ENCODE measurements around the gene RER1. TPM values are rescaled to one million over a fixed set of nuclear protein-coding genes. Genes with fewer than 3 reads are reported as not detected.

Gene RER1
- polyA plus RNA-seq, 1 donor from 2014 or later, result 58.7 TPM

- TF ChIP-seq POLR2AphosphoS5 (IDR thresholded peaks at IDR 0.05) (no peak), SMC3 (conservative IDR thresholded peaks at IDR 0.05; ENCODE audit: poor library complexity) (no peak)
- Histone ChIP-seq H3K9me2 (ENCODE audit: insufficient read depth, low read length) (no peaks in the 10 kb centered on the region), H3K9ac (ENCODE audit: low read length) (no peak overlapping the region), H3F3A (ENCODE audit: insufficient read depth, low read length, poor library complexity, severe bottlenecking) (no peaks in the 10 kb centered on the region), H3K27me3 (ENCODE audit: insufficient read depth, low read depth, low read length) (no peaks in the 10 kb centered on the region), H3K27ac (ENCODE audit: low read length) (no peak overlapping the region), H3K36me3 (ENCODE audit: insufficient read depth, low read length) (no peaks in the 10 kb centered on the region), H4K20me1 (ENCODE audit: insufficient read depth) (no peaks in the 10 kb centered on the region), H3K4me3 (ENCODE audit: low read length) (no peak overlapping the region), H3K9me3 (ENCODE audit: low read length) (no peaks in the 10 kb centered on the region), H3K79me2 (replicated peaks; ENCODE audit: insufficient read depth, low read length) (no peaks in the 10 kb centered on the region), H3K4me2 (ENCODE audit: low read length) (no peak overlapping the region), H2AFZ (ENCODE audit: low read depth, low read length) (no peak overlapping the region)
Measured at GRCh38 chr1:2407991-2408275, 16.3 kb downstream of the RER1 start.

DNA sequence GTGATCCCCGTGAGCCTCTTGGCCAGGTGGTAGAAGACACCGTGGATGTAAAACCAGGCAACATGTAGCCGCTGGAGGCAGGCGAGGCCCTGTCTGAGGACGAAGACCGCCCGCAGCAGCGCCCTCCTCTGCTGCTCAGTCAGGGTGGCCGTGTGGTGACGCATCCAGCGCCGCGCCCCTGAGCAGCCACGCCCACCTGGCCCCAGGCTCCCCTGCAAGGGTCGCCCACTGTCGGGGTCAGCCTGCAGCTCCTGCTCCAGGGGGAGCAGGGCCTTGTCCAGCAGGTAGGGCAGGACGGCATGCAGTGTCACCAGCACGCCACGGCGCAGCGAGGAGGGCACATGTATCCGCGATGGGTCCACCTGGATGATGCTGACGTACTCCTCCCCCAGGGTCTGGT, 16.8 kb downstream of the RER1 start:
- no peaks in the 10 kb centered on the region for H3K9me3 ChIP-seq (ENCODE audit: low read length)
- no peak overlapping the region for H2AFZ ChIP-seq (ENCODE audit: low read depth, low read length)
- TF ChIP-seq SMC3 (conservative IDR thresholded peaks at IDR 0.05; ENCODE audit: poor library complexity) (no peak), EP300 (conservative IDR thresholded peaks at IDR 0.05; ENCODE audit: poor library complexity, severe bottlenecking) (no peak), TAF1 (IDR thresholded peaks at IDR 0.05; ENCODE audit: low read depth) (no peak), EZH2 (IDR thresholded peaks at IDR 0.05; ENCODE audit: borderline replicate concordance, insufficient read depth, low read length, poor library complexity, severe bottlenecking) (no peak), CTCF (IDR thresholded peaks at IDR 0.05; ENCODE audit: poor library complexity, severe bottlenecking) (no peak), POLR2AphosphoS5 (IDR thresholded peaks at IDR 0.05) (no peak), RAD21 (conservative IDR thresholded peaks at IDR 0.05) (no peak), REST (IDR thresholded peaks at IDR 0.05; ENCODE audit: borderline replicate concordance) (no peak), MXI1 (conservative IDR thresholded peaks at IDR 0.05; ENCODE audit: poor library complexity, severe bottlenecking) (no peak)
- H3K4me3 ChIP-seq (ENCODE audit: low read length), result no peak overlapping the region
- H3K27me3 ChIP-seq (ENCODE audit: insufficient read depth, low read depth, low read length), result no peaks in the 10 kb centered on the region
- no peak overlapping the region for H3K4me2 ChIP-seq (ENCODE audit: low read length)
- H3K9ac ChIP-seq (ENCODE audit: low read length), result no peak overlapping the region
- no peaks in the 10 kb centered on the region for H4K20me1 ChIP-seq (ENCODE audit: insufficient read depth)
- no peaks in the 10 kb centered on the region for H3F3A ChIP-seq (ENCODE audit: insufficient read depth, low read length, poor library complexity, severe bottlenecking)
- no peaks in the 10 kb centered on the region for H3K36me3 ChIP-seq (ENCODE audit: insufficient read depth, low read length)
- H3K9me2 ChIP-seq (ENCODE audit: insufficient read depth, low read length), result no peaks in the 10 kb centered on the region
- no peaks in the 10 kb centered on the region for H3K79me2 ChIP-seq (replicated peaks; ENCODE audit: insufficient read depth, low read length)
- H3K27ac ChIP-seq (ENCODE audit: low read length), result no peak overlapping the region

- Histone ChIP-seq H3K4me3 (ENCODE audit: low read length) (no peak overlapping the region), H3K9me2 (ENCODE audit: insufficient read depth, low read length) (no peaks in the 10 kb centered on the region), H3K9me3 (ENCODE audit: low read length) (no peaks in the 10 kb centered on the region), H3F3A (ENCODE audit: insufficient read depth, low read length, poor library complexity, severe bottlenecking) (no peaks in the 10 kb centered on the region), H3K36me3 (ENCODE audit: insufficient read depth, low read length) (no peaks in the 10 kb centered on the region), H3K27me3 (ENCODE audit: insufficient read depth, low read depth, low read length) (no peaks in the 10 kb centered on the region), H2AFZ (ENCODE audit: low read depth, low read length) (no peak overlapping the region), H3K79me2 (replicated peaks; ENCODE audit: insufficient read depth, low read length) (no peaks in the 10 kb centered on the region), H3K9ac (ENCODE audit: low read length) (no peak overlapping the region), H3K27ac (ENCODE audit: low read length) (no peak overlapping the region), H4K20me1 (ENCODE audit: insufficient read depth) (no peaks in the 10 kb centered on the region), H3K4me2 (ENCODE audit: low read length) (no peak overlapping the region)
- TF ChIP-seq EZH2 (IDR thresholded peaks at IDR 0.05; ENCODE audit: borderline replicate concordance, insufficient read depth, low read length, poor library complexity, severe bottlenecking), result no peak
- no peak for TF ChIP-seq MXI1 (conservative IDR thresholded peaks at IDR 0.05; ENCODE audit: poor library complexity, severe bottlenecking)
- no peak for TF ChIP-seq POLR2AphosphoS5 (IDR thresholded peaks at IDR 0.05)
- TF ChIP-seq RAD21 (conservative IDR thresholded peaks at IDR 0.05), result no peak
- no peak for TF ChIP-seq SMC3 (conservative IDR thresholded peaks at IDR 0.05; ENCODE audit: poor library complexity)
- TF ChIP-seq TAF1 (IDR thresholded peaks at IDR 0.05; ENCODE audit: low read depth), result no peak
- TF ChIP-seq EP300 (conservative IDR thresholded peaks at IDR 0.05; ENCODE audit: poor library complexity, severe bottlenecking), result no peak
- TF ChIP-seq REST (IDR thresholded peaks at IDR 0.05; ENCODE audit: borderline replicate concordance), result no peak
- no peak for TF ChIP-seq CTCF (IDR thresholded peaks at IDR 0.05; ENCODE audit: poor library complexity, severe bottlenecking)
Measured at GRCh38 chr1:2408859-2409276, 17.2 kb downstream of the RER1 start.
